Measurements from ENCODE around the gene ADGRB2.

Gene ADGRB2

DNA sequence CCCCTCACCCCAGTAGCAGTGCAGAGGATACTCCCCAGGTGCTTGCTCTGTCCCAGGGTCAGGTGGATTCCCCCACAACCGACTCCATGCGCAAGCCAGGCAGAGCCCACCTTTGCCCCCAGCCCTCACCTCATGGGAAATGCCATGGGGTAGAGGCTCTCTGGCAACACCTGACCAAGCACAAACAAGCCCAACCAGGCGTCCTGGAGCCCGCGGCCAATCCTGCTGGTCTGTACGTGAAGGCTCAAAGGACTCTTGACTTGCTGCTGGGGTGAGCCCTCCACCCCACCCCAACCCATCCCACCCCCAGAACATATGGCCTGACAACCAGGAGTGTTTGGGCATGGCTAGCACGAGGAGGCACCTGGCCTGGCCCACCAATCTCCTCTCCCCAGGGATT, 1.8 kb downstream of the ADGRB2 start:
- DNase-seq (ENCODE audit: low read depth) = no peak

DNA sequence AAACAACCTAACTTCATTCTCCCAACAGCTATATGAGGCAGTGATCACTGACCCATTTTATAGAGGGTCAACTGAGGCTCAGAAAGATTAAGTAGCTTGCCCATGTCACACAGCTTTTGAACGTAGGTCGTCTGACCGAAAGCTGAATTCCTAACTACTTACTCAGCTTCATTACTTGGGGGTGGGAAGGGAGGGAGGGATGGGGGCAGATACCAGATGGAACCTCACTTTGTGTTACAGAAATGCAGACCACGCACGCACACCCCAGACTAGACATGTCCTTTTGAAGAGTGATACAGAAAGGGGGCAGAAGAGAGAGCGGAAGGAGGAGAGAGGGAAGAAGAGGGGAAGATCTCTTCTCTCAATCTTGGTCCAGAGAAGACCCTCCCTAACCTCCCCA, 2.3 kb downstream of the ADGRB2 start:
- no peak for DNase-seq (ENCODE audit: low read depth)

DNA sequence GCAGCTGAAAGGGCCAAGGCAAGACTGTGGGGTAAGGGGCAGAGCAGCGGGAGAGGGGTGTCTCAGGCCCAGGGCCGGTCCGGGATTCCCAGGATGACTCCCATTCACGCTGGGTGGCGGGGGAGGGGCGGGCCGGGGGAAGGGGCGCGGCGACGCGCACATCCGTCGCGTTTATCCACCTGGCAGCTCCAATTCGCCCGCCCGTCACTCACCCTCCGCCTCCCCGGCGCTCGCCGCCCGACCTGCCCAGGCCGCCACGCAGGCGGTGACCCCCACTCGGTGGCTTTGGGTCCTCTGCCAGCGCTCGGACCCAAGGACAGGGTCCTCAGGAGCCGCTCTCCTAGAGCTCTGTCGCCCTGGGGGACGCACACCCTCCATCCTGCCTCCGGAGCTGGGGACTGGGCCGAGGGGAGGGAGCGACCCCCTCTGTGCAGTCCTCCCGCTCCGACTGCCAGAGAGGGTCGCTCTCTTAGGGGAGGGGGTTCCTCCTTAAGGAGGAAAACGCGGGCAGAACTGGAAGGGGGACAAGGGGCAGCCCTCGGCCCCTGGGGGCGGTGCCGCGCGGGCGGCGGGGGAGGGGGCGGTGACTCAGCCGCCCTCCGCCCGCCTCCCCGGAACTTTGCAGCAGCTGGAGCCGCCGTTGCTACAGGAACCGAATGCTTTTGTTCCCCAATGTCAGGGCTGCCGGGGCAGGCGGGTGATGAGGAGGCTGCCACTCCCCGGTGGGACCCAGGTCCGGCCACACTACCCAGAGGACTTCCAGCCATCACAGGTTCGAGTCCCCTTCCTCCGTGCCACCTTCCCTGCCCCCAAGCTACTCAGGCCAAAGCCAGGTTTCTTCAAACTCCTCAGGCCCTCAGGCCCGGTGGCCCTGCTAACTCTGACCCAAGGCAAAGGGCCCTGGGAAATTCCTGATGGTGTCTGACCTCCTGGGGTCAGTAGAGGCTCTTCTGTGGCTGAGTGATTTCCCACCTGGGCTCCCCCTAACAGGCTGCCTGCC, 3.4 kb downstream of the ADGRB2 start:
- peak; percentile 67 for DNase-seq (ENCODE audit: low read depth)

DNA sequence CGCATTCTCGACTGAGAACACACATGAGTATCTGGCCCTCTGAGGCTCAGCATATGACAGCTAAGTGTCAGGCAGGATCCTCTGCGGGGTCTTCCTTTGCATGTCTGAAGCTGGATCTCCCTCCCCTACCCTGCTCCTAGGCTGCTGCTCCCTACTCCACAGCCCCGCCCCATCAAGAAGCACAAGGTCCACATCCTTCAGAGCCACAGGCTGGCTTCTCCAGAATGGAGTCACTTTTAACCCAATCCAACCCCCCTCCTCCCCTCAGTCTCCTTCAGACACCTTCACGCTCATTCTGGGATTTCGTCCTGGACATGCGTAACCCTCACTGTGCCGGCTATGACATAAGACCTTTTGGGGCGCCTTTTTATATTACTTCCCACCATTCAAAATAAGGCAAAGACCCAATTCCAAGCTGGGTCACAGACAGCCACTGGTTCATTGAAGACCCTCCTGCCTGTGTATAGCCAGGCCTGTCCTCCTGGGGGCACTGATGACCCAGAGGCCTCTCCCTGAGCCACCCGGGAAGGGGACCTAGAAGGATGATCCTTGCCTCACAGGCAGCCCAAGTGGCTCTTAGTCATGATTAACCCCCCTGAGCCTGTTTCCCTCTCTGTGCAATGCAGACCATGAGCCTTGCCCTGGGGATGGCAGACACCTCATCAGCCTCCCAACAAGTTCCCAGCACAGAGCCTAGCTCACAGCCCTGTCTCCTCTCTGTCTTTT, 4.7 kb downstream of the ADGRB2 start:
- no peak for DNase-seq (ENCODE audit: low read depth)

DNA sequence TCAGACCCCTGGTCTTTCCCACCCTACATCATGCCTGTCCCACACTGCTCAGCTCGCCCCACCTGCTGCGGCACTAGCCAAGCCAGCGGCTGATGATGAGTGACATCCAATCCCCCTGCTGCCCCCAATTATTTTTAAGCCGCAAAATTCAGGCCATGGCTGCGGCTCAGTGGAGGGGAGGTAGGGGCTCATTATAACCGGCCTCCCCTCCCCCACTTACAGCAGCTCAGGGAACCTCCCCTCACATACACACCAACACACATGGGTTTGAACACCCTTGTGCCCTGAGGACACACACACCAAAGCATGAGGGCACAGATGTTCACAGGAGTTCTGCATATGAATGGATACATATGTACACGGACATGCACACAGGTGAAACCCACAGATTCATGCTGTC, 5.3 kb downstream of the ADGRB2 start:
- no peak for DNase-seq (ENCODE audit: low read depth)

DNA sequence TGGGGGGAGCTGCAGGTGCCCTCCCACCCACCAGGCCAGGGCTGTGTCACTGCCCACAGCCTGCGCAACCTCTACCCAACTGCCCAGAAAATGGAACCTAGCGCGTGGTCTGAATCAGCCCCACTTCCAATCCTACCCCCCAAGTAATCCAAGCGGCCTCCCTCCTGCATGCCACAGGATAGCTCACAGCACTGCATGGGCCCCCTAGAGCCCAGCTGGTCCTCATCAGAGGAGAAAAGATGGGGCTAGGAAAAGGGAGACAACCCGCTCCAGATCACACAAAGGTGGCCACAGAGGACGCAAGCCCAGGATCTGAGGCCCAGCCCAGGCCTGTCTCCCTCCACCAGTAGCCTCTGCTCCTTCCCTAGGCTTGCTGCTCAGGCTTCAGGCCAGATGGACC, 6.2 kb downstream of the ADGRB2 start:
- no peak for DNase-seq (ENCODE audit: low read depth)

DNA sequence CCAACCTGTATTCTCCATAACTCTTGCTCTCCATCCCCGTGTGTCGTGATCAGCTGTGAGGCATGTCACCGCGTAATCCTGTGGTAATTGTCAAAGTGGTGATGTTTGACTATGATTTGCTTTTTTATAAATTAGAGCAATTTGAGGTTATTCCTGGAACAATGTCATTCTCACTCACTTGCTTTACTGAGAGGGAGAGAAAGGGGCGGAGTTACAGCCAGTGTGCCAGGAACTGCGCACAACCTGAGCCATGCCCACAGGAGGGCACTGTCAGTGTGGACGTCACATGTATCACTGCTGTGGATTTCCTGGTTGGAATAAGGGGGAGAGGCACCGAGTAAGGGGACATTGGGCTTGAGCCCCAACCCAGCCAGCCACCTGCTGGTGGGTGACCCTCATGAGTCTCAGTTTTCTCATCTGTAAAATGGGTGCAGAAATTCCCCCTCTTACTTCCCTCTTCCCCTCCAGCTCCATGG, 6.9 kb downstream of the ADGRB2 start:
- DNase-seq (ENCODE audit: low read depth) = no peak

DNA sequence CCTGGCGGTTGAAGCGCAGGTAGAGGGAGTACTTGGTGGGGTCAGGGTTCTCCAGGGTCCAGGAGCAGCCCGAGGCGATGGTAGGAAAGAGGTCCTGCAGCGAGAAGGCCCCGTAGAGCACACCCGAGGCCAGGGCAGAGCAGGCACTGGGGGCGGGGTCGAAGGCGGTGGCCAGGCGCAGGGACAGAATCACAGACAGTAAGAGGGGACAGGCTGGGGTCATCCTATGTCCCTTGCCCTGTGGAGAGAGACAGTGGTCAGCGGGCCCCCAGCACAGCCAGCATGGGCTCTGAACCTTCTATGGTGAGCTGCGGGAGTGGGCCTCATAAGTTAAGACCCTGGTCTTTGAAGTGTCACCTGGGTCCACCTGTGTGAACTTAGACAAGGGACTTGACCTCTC, 7.6 kb downstream of the ADGRB2 start:
- DNase-seq (ENCODE audit: low read depth) = no peak

DNA sequence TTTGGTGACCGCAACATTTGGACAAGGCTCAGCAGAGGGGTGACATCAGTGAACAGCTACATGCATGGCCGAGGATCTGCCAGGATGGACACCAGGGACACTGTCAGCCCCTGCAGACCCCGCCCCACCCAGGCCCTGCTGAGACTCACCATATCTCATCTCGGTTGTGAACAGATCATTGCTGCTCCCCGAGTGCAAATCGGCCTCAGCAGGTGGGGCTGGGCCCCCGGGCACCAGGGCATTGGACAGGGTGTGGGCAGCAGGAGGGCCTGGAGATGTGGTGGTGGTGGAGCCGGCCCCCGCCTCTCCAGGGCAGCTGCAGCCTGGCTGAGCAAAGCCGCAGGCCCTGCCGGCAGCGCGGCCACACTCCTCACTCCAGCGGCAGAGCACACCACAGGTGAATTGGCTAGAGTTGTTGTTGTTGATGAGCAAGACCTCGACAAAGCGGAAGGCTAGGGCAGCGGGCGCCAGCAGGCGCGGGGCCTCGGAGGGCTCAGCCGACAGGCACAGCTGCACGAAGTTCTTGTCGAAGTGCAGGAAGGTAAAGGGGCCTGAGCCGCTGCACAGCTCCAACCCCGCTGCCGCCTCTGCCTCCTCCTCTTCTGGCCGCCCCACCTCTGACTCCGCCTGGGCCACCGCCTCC, 8.2 kb downstream of the ADGRB2 start:
- DNase-seq (ENCODE audit: low read depth) = no peak

DNA sequence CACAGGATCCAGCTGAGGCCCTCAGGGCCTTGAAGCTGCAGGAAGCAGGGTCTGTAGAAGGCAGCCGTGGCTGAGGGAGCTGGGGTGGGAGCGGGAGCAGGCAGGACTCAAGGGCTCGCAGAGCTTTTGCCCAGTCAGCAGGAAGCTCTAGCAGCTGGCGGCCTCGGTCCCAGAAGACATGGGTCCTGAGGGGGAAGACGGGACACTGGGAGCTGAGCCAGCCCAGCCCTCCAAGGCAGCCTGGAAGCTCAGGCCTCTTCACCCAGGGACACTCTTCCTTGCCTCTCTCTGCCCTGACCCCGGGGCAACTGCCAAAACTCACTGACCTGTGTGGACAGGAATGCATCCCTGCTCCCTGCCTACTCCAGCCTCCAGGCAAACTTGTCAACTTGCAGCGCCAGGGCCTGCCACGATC, 8.9 kb downstream of the ADGRB2 start:
- DNase-seq (ENCODE audit: low read depth) = peak; percentile 26

DNA sequence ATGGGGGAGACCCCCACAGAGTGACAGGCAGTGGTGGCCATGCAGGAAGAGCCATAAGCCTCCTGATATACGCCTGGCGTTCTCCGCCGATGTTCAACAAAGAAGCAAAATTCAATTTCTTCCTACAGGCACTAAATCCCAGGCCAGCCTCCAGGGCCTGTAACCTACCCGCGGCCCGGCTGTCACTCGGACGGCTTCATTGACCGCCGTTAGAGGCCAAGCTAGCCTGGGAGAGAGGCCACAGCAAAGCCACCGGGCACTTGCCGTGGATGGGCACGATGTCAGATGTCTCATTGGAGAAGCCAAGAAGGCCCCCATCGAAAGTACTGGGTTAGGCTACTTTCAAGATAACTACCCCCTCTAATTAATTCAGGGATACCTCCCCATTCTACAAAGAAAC, 9.7 kb downstream of the ADGRB2 start:
- no peak for DNase-seq (ENCODE audit: low read depth)

DNA sequence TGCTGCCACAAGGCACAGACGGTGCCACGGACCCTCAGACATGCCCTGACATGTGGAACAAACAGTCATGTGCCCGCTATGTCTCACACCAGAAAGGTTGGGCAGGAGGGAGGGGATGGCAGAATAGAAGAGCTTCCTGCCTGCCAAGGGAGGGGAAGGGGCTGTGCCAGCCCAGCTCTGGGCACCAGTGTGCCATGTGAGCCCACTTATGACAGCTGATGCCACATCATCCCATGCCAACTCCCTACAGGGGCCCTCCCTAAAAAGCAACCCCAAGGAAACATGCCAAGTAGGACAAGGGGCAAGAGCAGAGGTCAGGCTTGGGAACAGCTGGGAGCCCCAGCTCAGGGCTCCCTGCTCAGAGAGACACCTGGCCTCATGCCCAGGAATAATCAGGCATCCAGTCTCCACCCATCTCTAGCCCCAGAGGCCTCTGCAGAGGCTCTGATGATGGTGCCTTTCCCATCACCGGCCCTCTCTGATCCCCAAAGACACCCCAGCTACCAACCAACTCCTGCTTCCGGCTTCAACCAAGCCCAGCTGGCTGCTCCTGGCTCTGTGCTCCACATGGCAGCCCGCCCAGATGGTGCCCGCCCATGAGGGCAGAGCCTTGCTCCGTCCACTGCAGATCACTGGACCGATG, 10.3 kb downstream of the ADGRB2 start:
- peak; percentile 60 for DNase-seq (ENCODE audit: low read depth)

DNA sequence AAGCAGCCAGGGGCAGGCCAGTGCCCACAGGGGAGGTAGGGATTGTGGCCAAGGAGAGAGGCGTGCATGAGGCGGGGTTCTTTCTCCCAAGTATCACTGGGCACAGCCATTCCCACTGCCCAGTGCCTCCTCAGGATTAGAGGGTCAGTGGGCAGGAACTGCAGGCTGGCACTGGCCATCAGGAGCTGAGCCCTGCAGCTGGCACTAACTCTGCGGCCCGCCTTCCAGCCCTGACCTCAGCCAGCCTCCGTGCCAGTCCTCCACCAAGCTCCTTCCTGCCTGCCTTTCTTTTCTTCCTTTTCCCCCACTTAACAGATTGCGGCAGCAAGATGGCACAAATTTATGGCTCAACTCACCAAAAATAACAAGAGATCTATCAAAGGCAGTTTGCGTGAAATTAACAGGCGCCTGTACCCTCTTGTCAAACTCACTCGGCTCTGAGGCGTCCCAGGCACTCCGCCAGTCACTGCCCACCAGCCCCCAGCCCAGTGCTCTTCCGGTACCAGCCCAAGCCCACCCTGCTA, 11.1 kb downstream of the ADGRB2 start:
- DNase-seq (ENCODE audit: low read depth) = no peak

DNA sequence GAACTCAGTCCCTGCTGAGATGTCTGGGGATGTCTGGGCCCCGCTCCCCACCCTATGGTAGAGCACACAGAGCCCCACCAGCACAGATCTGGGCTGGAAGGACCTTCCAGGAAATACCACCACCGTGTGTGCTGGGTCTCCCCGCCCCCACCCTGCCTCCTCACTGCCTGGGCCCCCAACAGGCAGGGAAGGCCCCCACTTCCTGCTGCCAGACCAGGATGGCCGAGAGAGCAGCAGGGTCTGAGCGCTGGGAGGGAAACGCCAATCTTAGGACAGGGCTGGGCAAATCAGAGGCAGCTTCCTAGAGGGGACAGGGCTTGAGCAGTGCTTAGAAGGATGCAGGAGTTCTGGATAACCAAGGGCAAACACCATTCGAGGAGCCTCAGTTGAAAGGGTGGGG, 11.9 kb downstream of the ADGRB2 start:
- no peak for DNase-seq (ENCODE audit: low read depth)

DNA sequence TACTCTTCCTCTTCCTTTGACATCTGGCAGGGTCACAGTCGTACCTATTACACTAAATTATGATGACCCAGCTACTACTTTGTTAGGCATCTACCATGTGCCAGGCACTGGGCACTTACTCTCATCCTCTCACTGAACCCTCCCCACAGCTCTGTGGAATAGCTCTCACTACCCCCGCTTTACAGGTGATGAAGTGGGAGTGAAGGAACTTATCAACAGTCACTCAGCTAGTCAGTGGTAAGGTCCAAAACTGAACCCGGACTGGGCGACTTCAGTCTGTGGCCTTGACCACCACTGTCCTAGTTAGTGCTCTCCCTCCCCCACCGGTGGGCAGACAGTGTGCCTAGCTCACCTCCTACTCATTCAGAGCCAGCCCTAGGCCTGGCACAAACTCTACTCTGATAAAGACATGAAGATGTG, 12.3 kb downstream of the ADGRB2 start:
- no peak for DNase-seq (ENCODE audit: low read depth)

DNA sequence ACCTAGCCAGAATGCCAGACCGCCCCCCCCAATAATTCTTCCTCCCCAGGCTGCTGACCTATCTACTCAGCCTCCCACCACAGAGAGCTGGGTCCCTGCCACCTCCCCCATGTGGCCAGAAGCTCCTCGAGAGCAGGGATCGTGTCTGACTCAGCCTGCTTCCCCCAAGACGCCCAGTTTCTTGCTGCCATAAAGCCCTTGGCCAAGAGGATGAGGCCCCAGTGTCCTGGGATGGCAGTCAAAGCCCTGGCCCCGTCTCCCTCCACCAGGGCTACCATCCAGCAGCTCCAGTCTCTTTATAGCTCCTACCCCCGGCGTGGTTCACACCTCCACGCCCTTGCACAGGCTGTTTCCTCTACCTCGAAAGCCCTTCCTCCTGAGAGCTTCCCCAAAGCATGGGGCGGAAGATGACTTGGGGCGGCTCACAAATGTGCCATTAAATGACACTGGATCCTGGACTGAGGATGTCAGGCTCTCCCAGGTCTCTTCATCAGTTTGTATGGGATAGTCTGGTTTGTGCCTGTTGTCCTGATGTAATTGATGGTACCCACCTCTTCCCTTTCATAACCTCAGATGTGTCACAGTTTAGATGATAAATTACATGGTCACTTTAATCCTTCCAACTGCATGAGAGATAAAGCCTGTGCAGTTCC, 13.2 kb downstream of the ADGRB2 start:
- DNase-seq (ENCODE audit: low read depth) = no peak

DNA sequence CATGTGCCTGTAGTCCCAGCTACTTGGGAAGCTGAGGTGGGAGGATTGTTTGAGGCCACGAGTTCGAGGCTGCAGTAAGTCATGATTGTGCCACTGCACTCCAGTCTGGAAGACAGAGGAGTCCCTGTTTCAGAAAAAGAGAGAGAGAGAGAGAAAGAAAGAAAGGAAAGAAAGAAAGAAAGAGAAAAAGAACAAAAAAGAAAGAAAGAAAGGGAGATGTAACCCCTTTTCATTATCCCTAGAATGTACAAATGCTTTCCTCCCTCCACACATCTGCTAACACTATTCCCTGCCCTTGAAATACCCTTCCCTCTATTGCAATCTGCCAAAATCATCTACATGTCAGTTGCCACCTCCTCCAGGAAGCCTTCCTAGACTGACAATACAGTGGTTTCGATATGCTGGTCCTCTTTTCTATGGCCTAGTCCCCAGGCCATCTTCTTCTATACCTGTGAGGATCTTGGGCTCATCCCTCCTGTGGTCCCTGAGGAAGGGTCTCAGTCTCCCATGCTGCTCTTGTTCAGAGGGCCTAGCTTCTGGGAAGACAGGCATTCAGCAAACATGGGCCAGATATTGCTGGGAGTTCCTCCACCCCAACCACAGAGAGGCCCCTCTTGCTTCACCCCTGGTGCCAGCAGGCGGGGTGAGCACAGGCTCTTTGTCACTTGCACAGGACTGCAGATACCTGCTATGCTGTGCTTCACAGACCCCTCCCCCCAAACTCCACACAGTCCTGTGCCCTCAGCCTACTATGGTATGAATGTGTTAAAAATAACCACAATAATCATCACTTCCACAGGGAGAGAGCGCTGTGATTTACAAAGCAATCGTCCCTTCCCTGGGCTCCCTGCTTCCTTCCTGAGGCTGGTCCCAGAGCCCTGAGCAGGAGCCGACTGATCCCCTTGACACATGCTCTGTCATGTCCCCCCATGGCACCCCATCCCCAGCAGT, 14.1 kb downstream of the ADGRB2 start:
- DNase-seq (ENCODE audit: low read depth) = no peak

DNA sequence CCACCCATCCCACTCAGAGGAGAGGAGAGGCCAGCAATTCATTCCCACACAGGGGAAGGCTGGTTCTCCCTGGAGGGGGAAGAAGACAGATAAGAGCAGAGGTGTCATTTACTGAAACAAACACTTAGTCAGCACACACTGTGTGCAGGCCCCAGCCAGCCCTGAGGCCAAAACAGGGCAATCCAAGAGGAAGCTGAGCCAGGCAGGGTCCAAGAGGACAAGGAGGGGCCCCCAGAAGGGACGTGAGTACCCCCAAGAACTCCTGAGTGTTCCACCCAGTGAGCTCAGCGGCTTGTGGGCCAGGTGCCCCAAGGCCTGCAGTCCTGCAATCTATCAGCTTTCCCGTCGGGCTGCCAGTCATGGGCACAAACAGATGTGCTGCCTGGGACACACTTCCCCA, 15.8 kb downstream of the ADGRB2 start:
- DNase-seq (ENCODE audit: low read depth) = no peak

DNA sequence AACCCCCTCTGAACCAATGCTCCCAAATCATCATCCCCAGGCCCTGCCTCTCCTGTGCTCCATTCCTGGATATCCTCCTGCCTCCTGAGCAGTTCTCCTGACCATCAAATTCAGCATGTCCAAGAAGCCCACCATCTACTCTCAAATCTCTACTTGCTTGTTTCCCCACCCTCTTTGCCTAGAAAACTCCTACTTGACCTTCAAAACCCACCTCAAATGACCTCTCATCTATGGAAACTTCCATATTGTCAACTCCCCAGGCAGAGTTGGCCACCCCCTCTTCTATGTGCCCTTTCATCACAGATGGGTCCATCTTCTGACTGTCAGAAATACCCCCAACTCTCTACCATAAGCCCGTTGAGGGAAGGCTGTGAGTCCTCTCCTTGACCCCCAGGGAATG, 16.8 kb downstream of the ADGRB2 start:
- DNase-seq (ENCODE audit: low read depth) = no peak

DNA sequence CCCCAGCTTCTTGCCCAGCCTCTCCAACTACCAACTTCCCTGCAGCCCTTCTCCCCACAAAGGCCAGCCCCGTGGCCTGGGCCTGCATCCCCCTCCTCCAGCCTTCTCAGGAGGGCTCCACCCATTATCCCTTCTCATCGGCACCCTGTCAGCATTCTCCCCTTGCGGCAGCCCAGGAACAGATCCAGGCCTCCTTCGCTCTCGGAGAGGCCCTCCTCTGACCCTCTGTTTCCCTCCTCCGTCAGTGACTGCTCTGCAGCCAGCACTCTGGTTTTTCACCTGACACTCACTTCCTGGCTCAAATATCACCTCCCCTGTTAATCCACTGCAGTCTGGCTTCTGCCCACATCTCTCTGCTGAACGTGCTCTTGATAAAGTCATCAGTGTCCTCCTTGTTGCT, 17.5 kb downstream of the ADGRB2 start:
- DNase-seq (ENCODE audit: low read depth) = no peak

All from fibroblast of gingiva (primary cell).